GM18861 (cell line): ENCODE data around the gene FZD4.
A peak's percentile ranks its signal among the peaks of the same experiment; 100 is the strongest.
"Not testable (repeated sequence)": the region's sequence is repeated elsewhere in the genome, so short reads cannot be mapped to it uniquely, and the experiment has no call there.

Source experiments
- ATAC-seq: cut with Tn5 transposase; IDR thresholded peaks from one replicate; pipeline ENCODE4 v1.9.1; 2021; ENCODE audit not compliant: unreplicated experiment

Gene FZD4

DNA sequence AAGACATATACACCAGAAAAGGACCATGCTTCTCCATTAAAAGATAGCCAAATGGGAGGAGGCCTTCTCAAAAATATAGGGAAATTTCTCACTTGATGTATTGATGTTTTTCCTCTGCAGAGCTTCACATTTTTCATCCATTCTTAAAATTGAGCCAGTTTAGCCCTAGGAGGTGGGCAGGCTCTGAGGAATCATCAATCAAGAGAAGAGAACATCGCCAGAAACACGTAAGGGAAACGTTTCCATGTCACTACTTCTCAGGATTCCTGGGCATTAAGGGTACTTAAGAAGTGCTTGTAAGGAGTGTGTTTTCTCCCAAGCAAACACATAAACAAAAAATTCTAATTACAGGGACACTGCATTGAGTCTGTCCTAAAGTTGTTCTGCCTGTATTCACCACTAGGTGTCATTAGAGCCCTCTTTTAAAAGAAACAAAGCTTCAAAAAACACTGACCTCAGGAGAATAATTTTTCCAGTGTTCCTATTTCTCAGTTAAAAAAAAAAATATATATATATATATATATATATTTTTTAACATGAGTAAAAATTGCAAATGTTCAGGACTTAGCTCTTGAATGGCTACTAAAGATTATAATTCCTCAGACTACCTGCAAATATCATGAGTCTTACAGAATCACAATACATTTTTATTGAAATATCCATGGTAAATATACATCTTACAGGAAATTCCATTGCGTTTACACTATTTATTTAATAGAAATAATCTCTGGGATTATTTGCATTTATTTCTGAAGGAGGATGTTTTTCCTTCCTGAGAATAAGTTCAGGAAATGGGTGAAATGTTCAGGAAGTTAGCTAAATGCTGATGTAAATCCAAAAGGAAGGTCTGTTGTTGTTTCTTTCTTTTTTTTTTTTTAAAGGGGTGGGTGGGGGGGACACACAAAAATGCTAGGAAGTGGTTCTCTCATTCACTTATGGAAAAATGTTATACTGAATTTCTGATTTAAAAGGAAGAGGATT is 16.0 kb downstream of the FZD4 start:
- peak; percentile 67 for ATAC-seq

DNA sequence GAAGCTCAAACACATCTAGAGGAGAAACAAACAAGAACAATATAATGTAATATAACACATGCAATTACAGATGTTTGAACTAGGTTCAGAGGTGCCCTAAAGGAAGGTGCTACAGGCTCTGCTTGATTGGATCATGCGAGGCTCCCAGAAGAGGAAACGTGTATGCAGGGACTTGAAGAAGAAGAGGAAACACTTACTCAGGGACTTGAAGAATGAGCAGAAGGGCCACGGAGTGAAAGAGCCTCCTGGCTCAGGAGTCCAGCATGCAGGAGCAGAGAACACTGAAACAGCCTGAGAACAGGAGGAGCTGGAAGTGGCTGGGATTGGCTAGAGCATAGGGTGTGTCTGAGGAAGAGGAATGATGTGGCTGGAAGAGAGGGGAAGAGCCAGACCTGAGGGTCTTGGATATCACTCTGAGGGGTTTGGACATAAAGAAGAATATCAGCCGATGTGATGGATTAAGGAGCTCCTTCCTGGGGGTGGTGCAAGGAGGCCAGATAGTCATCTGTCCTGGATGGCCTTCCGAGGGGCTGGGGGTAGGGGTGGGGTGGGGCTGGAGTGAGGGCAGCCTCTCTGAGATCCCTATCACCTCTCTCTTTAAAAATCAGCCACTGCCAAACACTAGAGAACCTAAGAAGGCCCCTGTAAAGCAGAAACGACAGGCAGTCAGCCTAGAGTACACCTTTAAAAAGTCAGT is 16.8 kb downstream of the FZD4 start:
- no peak for ATAC-seq

DNA sequence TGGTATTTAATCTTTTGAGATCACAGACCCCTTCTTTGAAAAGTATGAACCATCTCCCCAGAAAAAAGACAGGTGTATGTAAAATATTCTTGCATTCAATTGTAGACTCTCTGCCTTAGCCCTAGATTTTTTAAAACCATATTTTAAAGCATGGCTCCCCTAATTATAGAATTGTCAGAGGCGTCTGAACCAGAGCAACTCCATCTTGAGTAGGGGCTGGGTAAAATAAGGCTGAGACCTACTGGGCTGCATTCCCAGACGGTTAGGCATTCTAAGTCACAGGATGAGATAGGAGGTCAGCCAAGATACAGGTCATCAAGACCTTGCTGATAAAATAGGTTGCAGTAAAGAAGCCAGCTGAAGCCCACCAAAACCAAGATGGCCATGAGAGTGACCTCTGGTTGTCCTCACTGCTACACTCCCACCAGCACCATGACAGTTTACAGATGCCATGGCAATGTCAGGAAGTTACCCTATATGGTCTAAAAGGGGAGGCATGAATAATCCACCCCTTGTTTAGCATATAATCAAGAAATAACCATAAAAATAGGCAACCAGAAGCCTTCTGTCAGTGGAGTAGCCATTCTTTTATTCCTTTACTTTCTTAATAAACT is 17.9 kb downstream of the FZD4 start:
- ATAC-seq, result not testable (repeated sequence)

GRCh38 chr11:86934926-86935579 is 20.1 kb downstream of the FZD4 start:
- ATAC-seq, result no peak

- no peak for ATAC-seq
These were observed 20.7 kb downstream of the FZD4 start for GRCh38 chr11:86934582-86934900.

GRCh38 chr11:86933891-86934581 is 21.2 kb downstream of the FZD4 start:
- no peak for ATAC-seq

- no peak for ATAC-seq
These were observed 22.0 kb downstream of the FZD4 start for GRCh38 chr11:86932924-86933875.

DNA sequence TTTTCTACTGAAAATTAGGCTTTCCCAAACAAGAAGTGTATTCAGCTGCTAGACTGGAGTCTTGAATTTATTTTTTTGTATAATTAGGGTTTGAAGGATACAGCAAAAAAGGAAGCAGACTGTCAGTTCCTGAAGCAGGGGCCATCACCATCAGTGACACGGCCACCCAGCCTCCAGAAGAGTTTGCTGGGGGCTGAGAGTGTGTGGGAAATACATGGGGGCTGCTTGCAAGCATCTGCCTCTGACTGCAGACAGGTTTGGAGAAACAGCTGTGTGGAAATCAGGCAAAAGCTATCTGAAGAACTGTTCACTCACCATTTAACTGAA is 23.0 kb downstream of the FZD4 start:
- ATAC-seq, result no peak

- no peak for ATAC-seq
These were observed 23.5 kb downstream of the FZD4 start for GRCh38 chr11:86931548-86932258.

- no peak for ATAC-seq
These were observed 24.1 kb downstream of the FZD4 start for GRCh38 chr11:86930957-86931547.

- no peak for ATAC-seq
These were observed 28.2 kb downstream of the FZD4 start for GRCh38 chr11:86926975-86927374.

DNA sequence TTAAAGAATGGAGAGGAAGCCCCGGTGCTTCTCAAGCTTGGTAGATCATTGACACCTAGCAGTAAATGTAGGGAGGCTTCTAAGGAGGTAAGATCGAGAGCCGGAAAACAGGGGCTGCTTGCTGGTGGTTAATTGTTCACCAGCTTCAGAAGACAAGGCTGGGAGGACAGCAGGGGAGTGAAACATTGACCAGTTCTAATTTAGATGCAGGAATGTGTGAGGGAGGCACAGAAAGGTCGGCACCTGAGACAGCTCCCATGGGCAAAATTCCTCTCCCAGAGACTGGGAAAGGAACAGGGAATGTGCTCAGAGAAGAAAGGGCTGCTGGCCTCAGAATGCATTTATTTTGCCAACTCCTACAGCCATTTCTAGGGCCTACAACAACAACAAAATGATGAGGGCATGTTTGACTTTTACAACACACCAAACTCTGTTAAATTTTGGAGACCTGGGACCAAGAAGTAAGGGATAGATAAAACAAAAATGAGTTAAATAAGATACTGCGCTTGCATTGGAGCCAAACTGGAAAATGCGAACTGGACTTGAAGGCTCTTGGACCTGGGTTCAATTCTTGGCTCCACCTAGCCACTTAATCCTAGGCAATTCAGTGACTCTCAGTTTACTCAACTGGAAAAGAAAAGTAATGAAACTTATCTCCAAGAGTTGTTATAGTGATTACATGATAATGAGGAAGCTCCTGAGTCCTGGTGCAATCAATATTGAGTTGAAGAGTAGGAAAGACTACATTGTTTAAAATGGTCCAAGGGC is 31.0 kb downstream of the FZD4 start:
- no peak for ATAC-seq

GRCh38 chr11:86922225-86922624 is 33.0 kb downstream of the FZD4 start:
- ATAC-seq, result no peak

- peak; percentile 53 for ATAC-seq
These were observed 35.5 kb downstream of the FZD4 start for GRCh38 chr11:86919557-86920210.

GRCh38 chr11:86918973-86919372 is 36.2 kb downstream of the FZD4 start:
- no peak for ATAC-seq

GRCh38 chr11:86918496-86918895 is 36.7 kb downstream of the FZD4 start:
- no peak for ATAC-seq

GRCh38 chr11:86917589-86917988 is 37.6 kb downstream of the FZD4 start:
- ATAC-seq, result no peak
